Tibial artery (tissue), 4 donors: ENCODE data around the gene NAPSA.
"Not testable (repeated sequence)": the region's sequence is repeated elsewhere in the genome, so short reads cannot be mapped to it uniquely, and the experiment has no call there.

ENCODE experiments used
- DNase-seq, 2 donors: peaks; one replicate each; pipeline ENCODE4 v3.0.0-alpha.2; 2019
- H3K27ac ChIP-seq, 2 donors: fragments of 200-600 bp; sonication (generic) in 1 of 2; 1 replicate in 1 of 2; 2 replicates in 1 of 2; pipeline ENCODE4 v1.5.1; 2018 to 2019; ENCODE audit warnings: mild to moderate bottlenecking in 1 of 2
- H3K27me3 ChIP-seq, 2 donors: fragments of 200-600 bp; sonication (generic) in 1 of 2; one replicate each; pipeline versions ENCODE4 v1.5.1 to v1.6.0; 2016 to 2019
- H3K36me3 ChIP-seq, 3 donors: fragments of 200-600 bp; sonication (generic) in 2 of 3; one replicate each; pipeline ENCODE4 v1.5.1; 2016 to 2019; ENCODE audit warnings: mild to moderate bottlenecking in 2 of 3
- H3K4me1 ChIP-seq, 4 donors: fragments of 200-600 bp; sonication (generic) in 2 of 4; 1 replicate in 3 of 4; 2 replicates in 1 of 4; pipeline ENCODE4 v1.5.1; 2016 to 2019
- H3K4me3 ChIP-seq, 2 donors: fragments of 200-600 bp; sonication (generic) in 1 of 2; 1 replicate in 1 of 2; 2 replicates in 1 of 2; pipeline ENCODE4 v1.5.1; 2018 to 2019; ENCODE audit warnings: mild to moderate bottlenecking in 2 of 2
- H3K9me3 ChIP-seq, 3 donors: fragments of 200-600 bp; sonication (generic) in 1 of 3; one replicate each; pipeline ENCODE4 v1.5.1; 2016 to 2019
- CTCF ChIP-seq, 2 experiments: fragments of 200-600 bp in 1 of 2; fragments of 450-650 bp in 1 of 2; IDR thresholded peaks; one replicate each; pipeline ENCODE4 v1.5.1; 2017 to 2019; ENCODE audit warnings: antibody characterized with exemption in 2 of 2, mild to moderate bottlenecking in 1 of 2, moderate library complexity in 1 of 2
- intact Hi-C: fragments of 100-400 bp; cut with DNase I; formaldehyde crosslinking; loops from one replicate; pipeline ENCODE4 v1.15.0; 2023; ENCODE audit warnings: low total_unique reads

Gene NAPSA

GRCh38 chr19:50352242-50352641 lies 13.2 kb downstream of the NAPSA start:
- Histone ChIP-seq H3K27ac (no peak overlapping the region), H3K27me3 (peaks cover 0 to 26% of the 10 kb centered on the region in 2 donors), H3K9me3 (no peaks in the 10 kb centered on the region), H3K4me3 (no peak overlapping the region), H3K36me3 (no peaks in the 10 kb centered on the region), H3K4me1 (no peaks in the 10 kb centered on the region)
- intact Hi-C loops: no loop called here
- TF ChIP-seq CTCF (IDR thresholded peaks at IDR 0.05): no peak
- no peak for DNase-seq

- no peak overlapping the region for H3K4me3 ChIP-seq
- intact Hi-C loops: no loop called here
- H3K27me3 ChIP-seq: peaks cover 0 to 16% of the 10 kb centered on the region in 2 donors
- no peak overlapping the region for H3K27ac ChIP-seq
- peaks cover 0 to 10% (median 3%) of the 10 kb centered on the region in 3 donors for H3K9me3 ChIP-seq
- H3K36me3 ChIP-seq: no peaks in the 10 kb centered on the region
- no peak for DNase-seq
- H3K4me1 ChIP-seq: no peaks in the 10 kb centered on the region
- TF ChIP-seq CTCF (IDR thresholded peaks at IDR 0.05): no peak
Measured at GRCh38 chr19:50349277-50350057, 16.0 kb downstream of the NAPSA start.

- H3K27ac ChIP-seq, H3K4me1 ChIP-seq, DNase-seq, H3K9me3 ChIP-seq, H3K4me3 ChIP-seq, H3K36me3 ChIP-seq, intact Hi-C loops: not testable (repeated sequence)
- peaks cover 0 to 16% of the 10 kb centered on the region in 2 donors for H3K27me3 ChIP-seq
Measured at GRCh38 chr19:50347089-50347581, 18.3 kb downstream of the NAPSA start.

GRCh38 chr19:50344661-50345318 lies 20.6 kb downstream of the NAPSA start:
- no peak for TF ChIP-seq CTCF (IDR thresholded peaks at IDR 0.05)
- DNase-seq: no peak
- Histone ChIP-seq H3K27ac (no peak overlapping the region), H3K36me3 (no peaks in the 10 kb centered on the region), H3K9me3 (peaks cover 0 to 10% (median 4%) of the 10 kb centered on the region in 3 donors), H3K27me3 (peaks cover 0 to 2% of the 10 kb centered on the region in 2 donors), H3K4me3 (no peak overlapping the region), H3K4me1 (no peaks in the 10 kb centered on the region)
- intact Hi-C loops: no loop called here

GRCh38 chr19:50341091-50341564 lies 24.3 kb downstream of the NAPSA start:
- peaks cover 0 to 10% (median 4%) of the 10 kb centered on the region in 3 donors for H3K9me3 ChIP-seq
- intact Hi-C loops: no loop called here
- H3K27ac ChIP-seq: no peak overlapping the region
- no peak for TF ChIP-seq CTCF (IDR thresholded peaks at IDR 0.05)
- no peak overlapping the region for H3K4me3 ChIP-seq
- H3K4me1 ChIP-seq: no peaks in the 10 kb centered on the region
- peaks cover 0 to 3% of the 10 kb centered on the region in 2 donors for H3K27me3 ChIP-seq
- no peak for DNase-seq
- no peaks in the 10 kb centered on the region for H3K36me3 ChIP-seq

- no peak for DNase-seq
- Histone ChIP-seq H3K27ac (no peak overlapping the region), H3K36me3 (no peaks in the 10 kb centered on the region), H3K27me3 (peaks cover 0 to 4% of the 10 kb centered on the region in 2 donors), H3K4me3 (no peak overlapping the region), H3K4me1 (no peaks in the 10 kb centered on the region), H3K9me3 (peaks cover 0 to 8% (median 4%) of the 10 kb centered on the region in 3 donors)
- TF ChIP-seq CTCF (IDR thresholded peaks at IDR 0.05): no peak
- intact Hi-C loops: no loop called here
Measured at GRCh38 chr19:50340331-50340730, 25.1 kb downstream of the NAPSA start.

GRCh38 chr19:50337031-50337430 lies 28.4 kb downstream of the NAPSA start:
- H3K36me3 ChIP-seq, H3K9me3 ChIP-seq, intact Hi-C loops, DNase-seq, H3K4me3 ChIP-seq, H3K27ac ChIP-seq: not testable (repeated sequence)
- Histone ChIP-seq H3K27me3 (peaks cover 7 to 34% of the 10 kb centered on the region in 2 donors), H3K4me1 (peaks cover 0 to 13% (median 12%) of the 10 kb centered on the region in 4 donors)
